NB4 (cell line): ENCODE results near the gene MAP3K4.

ENCODE experiments used
- DNase-seq: peaks from one replicate; pipeline ENCODE4 v3.0.0; 2010; ENCODE audit warnings: low read depth
- H3K4me3 ChIP-seq: one replicate; pipeline ENCODE4 v1.5.1; 2011; ENCODE audit warnings: mild to moderate bottlenecking, low read depth, low read length, moderate library complexity
- MYC ChIP-seq: IDR thresholded peaks from 2 replicates; pipeline ENCODE4 v1.6.1; 2011; ENCODE audit warnings: low read depth, low read length
- POLR2A ChIP-seq: IDR thresholded peaks from 2 replicates; pipeline ENCODE4 v1.6.1; 2011; ENCODE audit warnings: mild to moderate bottlenecking; ENCODE audit not compliant: insufficient read length; ENCODE audit errors: extremely low read depth
- TF ChIP-seq, protein P1 (sequence below): IDR thresholded peaks from 2 replicates; pipeline ENCODE4 v1.6.1; 2011; ENCODE audit warnings: low read depth, low read length
- TF ChIP-seq, protein P2 (sequence below): IDR thresholded peaks from one replicate; pipeline ENCODE4 v1.5.1; 2012; ENCODE audit warnings: low read depth, low read length

Gene MAP3K4

DNA sequence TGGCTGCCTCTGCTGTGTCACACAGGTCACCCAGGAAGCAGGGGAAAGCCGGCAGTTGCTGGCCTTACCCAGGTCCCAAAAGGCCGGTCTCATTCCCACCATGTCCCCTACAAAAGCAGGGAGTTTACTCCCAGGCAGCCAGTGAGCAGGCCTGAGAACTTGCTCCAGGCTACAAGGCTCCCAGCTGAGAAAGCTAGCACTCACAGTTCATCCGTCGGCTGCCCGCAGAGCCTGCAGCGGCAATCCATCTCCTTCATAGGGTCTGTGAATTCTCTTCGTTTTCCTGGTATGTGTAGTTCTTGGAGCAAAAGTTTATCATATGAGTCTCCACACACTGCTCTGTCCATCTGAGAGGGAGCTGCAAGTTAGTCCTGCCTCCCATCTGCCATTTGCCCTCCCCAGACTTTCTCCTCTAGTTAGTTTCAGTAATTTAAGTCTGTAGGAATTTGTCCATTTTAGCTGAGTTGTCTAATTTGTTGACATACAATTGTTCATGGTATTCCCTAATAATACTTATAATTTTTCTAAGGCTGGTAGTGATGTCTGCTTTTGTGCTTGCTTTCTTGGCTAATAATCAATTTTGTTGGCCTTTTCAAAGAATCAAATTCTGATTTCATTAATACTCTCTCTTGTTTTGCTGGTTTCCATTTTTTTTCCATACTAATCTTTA, 135.6 kb downstream of the MAP3K4 start:
- no peak for TF ChIP-seq POLR2A
- TF ChIP-seq, protein P1, sequence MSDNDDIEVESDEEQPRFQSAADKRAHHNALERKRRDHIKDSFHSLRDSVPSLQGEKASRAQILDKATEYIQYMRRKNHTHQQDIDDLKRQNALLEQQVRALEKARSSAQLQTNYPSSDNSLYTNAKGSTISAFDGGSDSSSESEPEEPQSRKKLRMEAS, result no peak
- no peak for TF ChIP-seq MYC
- TF ChIP-seq, protein P2, sequence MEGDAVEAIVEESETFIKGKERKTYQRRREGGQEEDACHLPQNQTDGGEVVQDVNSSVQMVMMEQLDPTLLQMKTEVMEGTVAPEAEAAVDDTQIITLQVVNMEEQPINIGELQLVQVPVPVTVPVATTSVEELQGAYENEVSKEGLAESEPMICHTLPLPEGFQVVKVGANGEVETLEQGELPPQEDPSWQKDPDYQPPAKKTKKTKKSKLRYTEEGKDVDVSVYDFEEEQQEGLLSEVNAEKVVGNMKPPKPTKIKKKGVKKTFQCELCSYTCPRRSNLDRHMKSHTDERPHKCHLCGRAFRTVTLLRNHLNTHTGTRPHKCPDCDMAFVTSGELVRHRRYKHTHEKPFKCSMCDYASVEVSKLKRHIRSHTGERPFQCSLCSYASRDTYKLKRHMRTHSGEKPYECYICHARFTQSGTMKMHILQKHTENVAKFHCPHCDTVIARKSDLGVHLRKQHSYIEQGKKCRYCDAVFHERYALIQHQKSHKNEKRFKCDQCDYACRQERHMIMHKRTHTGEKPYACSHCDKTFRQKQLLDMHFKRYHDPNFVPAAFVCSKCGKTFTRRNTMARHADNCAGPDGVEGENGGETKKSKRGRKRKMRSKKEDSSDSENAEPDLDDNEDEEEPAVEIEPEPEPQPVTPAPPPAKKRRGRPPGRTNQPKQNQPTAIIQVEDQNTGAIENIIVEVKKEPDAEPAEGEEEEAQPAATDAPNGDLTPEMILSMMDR, result no peak
- H3K4me3 ChIP-seq, result no peak overlapping the region
- no peak for DNase-seq

DNA sequence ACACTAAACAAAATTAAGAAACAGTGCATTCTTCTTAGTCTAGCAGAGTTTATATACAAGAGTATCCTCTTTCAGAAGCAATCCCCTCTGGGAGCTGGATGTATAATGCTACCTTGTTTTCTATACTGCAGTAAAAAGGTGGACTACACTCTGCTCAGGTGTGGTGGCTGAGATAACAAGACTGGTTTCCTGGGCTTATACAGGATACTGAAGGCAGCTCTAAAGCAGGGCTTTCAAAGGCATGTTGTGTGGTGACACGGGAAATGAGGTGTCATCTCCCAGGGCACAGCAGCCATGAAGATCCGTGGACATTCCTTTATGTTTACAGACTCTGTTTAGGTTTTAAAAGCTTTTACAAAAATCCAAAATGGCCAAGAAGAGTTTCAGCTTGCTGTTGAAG, 136.7 kb downstream of the MAP3K4 start:
- no peak for TF ChIP-seq POLR2A
- TF ChIP-seq, protein P2, result no peak
- TF ChIP-seq, protein P1, result no peak
- TF ChIP-seq MYC, result no peak
- H3K4me3 ChIP-seq, result no peak overlapping the region
- no peak for DNase-seq

DNA sequence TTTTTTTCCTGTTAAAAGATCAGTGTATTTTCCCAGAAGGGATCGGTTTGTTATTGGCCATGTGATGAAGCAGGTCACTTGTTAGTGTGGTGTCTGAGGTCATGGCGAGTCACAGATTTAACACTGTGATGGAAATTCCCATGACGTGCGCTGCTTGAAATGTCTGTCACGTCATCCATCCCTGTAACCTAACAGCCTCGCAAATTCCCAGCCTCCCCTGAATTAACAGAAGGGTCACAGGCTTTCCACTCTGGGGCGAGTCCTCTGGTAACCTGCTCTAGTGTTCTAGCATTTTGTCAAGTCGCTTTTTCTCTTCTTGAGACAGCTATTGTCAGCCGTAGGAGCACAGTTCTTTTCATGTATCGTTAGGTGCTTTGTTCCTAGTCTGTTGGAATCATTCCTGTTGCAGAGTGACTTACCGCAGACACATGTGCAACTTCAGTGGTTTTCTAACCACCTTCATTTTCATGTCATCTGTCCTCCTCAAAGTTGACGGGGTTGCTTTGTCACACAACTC, 137.2 kb downstream of the MAP3K4 start:
- no peak overlapping the region for H3K4me3 ChIP-seq
- TF ChIP-seq MYC (no peak), POLR2A (no peak)
- TF ChIP-seq, protein P1, result no peak
- TF ChIP-seq, protein P2, result no peak
- DNase-seq, result no peak

DNA sequence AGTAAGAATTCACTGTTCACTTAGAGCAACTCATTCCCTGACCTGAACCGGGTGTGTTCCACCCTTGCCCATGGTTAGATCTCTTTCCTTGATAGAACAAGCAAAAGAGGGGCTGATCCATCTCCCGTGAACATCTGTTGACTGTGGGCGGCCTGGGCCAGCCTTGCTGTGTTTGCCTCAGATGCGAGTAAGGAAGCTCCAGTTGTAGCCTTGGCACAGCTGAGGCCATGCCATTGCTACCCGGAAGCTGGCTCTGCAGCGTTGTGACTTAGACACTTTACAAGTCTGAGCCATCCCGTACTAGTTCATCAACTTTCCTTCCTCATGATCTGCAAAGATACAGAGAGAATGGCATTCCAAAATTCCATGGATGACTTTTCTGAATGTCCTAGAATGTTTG, 139.0 kb downstream of the MAP3K4 start:
- H3K4me3 ChIP-seq, result no peak overlapping the region
- no peak for TF ChIP-seq MYC
- DNase-seq, result no peak

GRCh38 chr6:161130967-161131766, 139.6 kb downstream of the MAP3K4 start:
- DNase-seq, result no peak
- TF ChIP-seq MYC (no peak), POLR2A (no peak)
- TF ChIP-seq, protein P1, result no peak
- TF ChIP-seq, protein P2, result no peak
- no peak overlapping the region for H3K4me3 ChIP-seq

GRCh38 chr6:161132384-161132783, 140.8 kb downstream of the MAP3K4 start:
- no peak for DNase-seq
- H3K4me3 ChIP-seq, result no peak overlapping the region
- TF ChIP-seq POLR2A, result no peak
- TF ChIP-seq, protein P2, result no peak
- TF ChIP-seq, protein P1, result no peak
- no peak for TF ChIP-seq MYC
